Right lobe of liver (tissue), 6 donors: ENCODE results near the gene RTCA. TPM values are rescaled to one million over a fixed set of nuclear protein-coding genes. Genes with fewer than 3 reads are reported as not detected.
A peak's percentile ranks its signal among the peaks of the same experiment; 100 is the strongest.
"Not testable (repeated sequence)": the region's sequence is repeated elsewhere in the genome, so short reads cannot be mapped to it uniquely, and the experiment has no call there.

Experiments used
- ATAC-seq, 4 donors: fragments of 200-7000 bp; cut with Tn5 transposase; one replicate each; pipeline ENCODE4 v1.9.1; 2020; ENCODE audit warnings: mild to moderate bottlenecking in 4 of 4, moderate library complexity in 4 of 4
- DNase-seq, 3 donors: peaks; one replicate each; pipeline ENCODE4 v3.0.0-alpha.2; 2020
- H3K27ac ChIP-seq, 3 donors: fragments of 200-600 bp; one replicate each; pipeline ENCODE4 v1.8.0; 2022
- H3K27me3 ChIP-seq, 2 donors: fragments of 200-600 bp; one replicate each; pipeline ENCODE4 v1.8.0; 2022
- H3K36me3 ChIP-seq, 4 donors: fragments of 200-600 bp; sonication (generic) in 1 of 4; one replicate each; pipeline versions ENCODE4 v1.5.1 to v1.8.0; 2017 to 2022; ENCODE audit warnings: control low read depth in 1 of 4
- H3K4me1 ChIP-seq, 4 donors: fragments of 200-600 bp; sonication (generic) in 1 of 4; one replicate each; pipeline versions ENCODE4 v1.5.1 to v1.8.0; 2017 to 2022; ENCODE audit warnings: control low read depth in 1 of 4
- H3K4me3 ChIP-seq, 3 donors: fragments of 200-600 bp; one replicate each; pipeline ENCODE4 v1.8.0; 2022
- H3K9me3 ChIP-seq, 4 donors: fragments of 200-600 bp; sonication (generic) in 1 of 4; one replicate each; pipeline versions ENCODE4 v1.5.1 to v1.8.0; 2017 to 2022; ENCODE audit warnings: control low read depth in 1 of 4
- CTCF ChIP-seq, 4 donors: fragments of 200-600 bp in 3 of 4; fragments of 450-650 bp in 1 of 4; IDR thresholded peaks; one replicate each; pipeline versions ENCODE4 v1.5.1 to v1.8.0; 2016 to 2022; ENCODE audit warnings: antibody characterized with exemption in 4 of 4, mild to moderate bottlenecking in 2 of 4
- POLR2A ChIP-seq: fragments of 450-650 bp; IDR thresholded peaks from one replicate; pipeline ENCODE4 v1.6.1; 2017; ENCODE audit warnings: antibody characterized with exemption, mild to moderate bottlenecking
- WGBS: methylation state at CpG from one replicate; pipeline ENCODE4 v1.1.6; 2018; ENCODE audit warnings: low coverage, low lambda C conversion rate; ENCODE audit not compliant: insufficient coverage; ENCODE audit errors: missing lambda C conversion rate; 5-methylcytosine and 5-hydroxymethylcytosine counted together
- intact Hi-C, 2 donors: fragments of 100-400 bp; cut with DNase I; formaldehyde crosslinking; loops; one replicate each; pipeline versions ENCODE4 v1.11.2 to v1.14.1; 2022
- total RNA-seq, 6 experiments: library from RNA; depleted of rRNA in 2 of 6; stranded (reverse); fragments of >200 nt in 2 of 6; fragmentation: NEBNext Ultra II Directional in 3 of 6; extraction: Animal tissue kit (Norgen Biotek cat#: 25700) in 3 of 6; gene quantifications; one replicate each; pipeline versions ENCODE4 v1.1.0 to v1.2.4, GENCODE V29; 2016 to 2023
- donor health status: DM: no; HTN: yes; CAD: no.
- donor health status: DM: no; HTN: no; CAD: no.
- donor health status: DM: no; HTN: no; CAD: no.
- donor health status: DM: no; HTN: yes; CAD: no.
- donor health status: DM: no; HTN: yes; CAD: no.

Gene RTCA
- total RNA-seq, 6 experiments from 2014 or later: 12.5 to 20.1 (median 14.7) TPM

DNA sequence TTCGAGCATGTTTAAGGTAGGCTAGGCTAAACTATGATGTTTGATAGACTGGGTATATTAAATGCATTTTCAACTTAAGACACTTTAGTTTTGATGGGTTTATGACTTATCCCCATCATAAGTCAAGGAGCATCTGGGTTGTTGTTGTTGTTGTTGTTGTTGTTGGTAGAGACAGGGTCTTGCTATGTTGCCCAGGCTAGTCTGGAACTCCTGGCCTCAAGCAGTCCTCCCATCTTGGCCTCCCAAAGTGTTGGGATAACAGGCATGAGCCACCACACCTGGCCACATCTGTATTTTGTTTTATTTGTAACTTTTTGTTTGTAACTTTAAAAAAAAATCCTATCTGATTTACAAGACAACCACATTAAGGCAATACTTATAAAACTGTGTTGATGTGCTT is 33.9 kb upstream of the RTCA start:
- H3K27ac ChIP-seq: no peak overlapping the region
- H3K9me3 ChIP-seq: no peaks in the 10 kb centered on the region
- WGBS: 42% methylated on average over 1 of the region's 1 CpG
- DNase-seq (no peak), ATAC-seq (no peak)
- H3K36me3 ChIP-seq: peaks cover 0 to 38% (median 9%) of the 10 kb centered on the region in 4 donors
- H3K4me1 ChIP-seq: no peaks in the 10 kb centered on the region
- TF ChIP-seq CTCF (IDR thresholded peaks at IDR 0.05) (no peak), POLR2A (no peak)
- H3K27me3 ChIP-seq: no peaks in the 10 kb centered on the region
- no peak overlapping the region for H3K4me3 ChIP-seq
- intact Hi-C loops: no loop called here

DNA sequence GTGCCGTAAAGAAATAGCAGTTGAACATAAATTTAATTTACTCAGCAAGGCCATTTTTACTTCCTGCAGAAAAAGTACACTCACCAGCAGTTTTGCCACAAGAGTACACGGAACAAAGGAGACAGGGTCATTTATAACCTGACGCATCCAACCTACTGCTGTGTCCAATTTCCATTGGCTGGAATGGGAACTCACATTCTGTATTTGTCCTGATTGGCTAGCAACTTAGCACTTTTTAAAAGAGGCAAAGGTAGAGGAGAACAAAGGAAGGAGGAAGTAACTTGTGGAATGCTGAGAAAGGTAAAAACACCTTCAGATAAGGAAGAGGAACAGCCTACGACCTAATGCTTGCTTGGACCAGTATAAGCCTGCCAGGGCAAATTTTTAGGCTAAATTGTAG is 32.5 kb upstream of the RTCA start:
- DNase-seq, ATAC-seq, H3K4me3 ChIP-seq, H3K9me3 ChIP-seq, H3K27ac ChIP-seq, H3K27me3 ChIP-seq, H3K4me1 ChIP-seq, intact Hi-C loops: not testable (repeated sequence)
- peaks cover 0 to 27% (median 8%) of the 10 kb centered on the region in 4 donors for H3K36me3 ChIP-seq
- 82% methylated on average over 4 of the region's 4 CpGs for WGBS

DNA sequence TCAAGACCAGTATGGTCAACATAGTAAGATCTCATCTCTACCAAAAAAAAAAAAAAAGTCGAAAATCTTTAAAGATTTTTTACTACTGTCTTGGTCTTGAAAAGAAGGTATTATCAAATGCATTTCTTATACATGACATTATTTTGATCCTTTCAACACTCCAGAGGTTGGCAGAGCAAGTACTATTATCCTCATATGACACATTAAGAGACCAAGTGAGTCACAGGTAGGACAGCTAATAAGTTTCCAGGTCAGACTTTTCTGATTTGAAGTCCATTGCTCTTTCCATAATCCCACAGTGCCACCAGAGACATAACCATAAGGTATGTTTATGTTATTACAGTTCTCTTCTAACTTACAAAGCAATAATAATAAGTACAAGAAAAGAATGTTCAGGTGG is 31.6 kb upstream of the RTCA start:
- Histone ChIP-seq H3K9me3 (no peaks in the 10 kb centered on the region), H3K27me3 (no peaks in the 10 kb centered on the region), H3K4me1 (no peaks in the 10 kb centered on the region), H3K4me3 (no peak overlapping the region), H3K36me3 (peaks cover 0 to 24% (median 7%) of the 10 kb centered on the region in 4 donors), H3K27ac (no peak overlapping the region)
- intact Hi-C loops: no loop called here
- no peak for ATAC-seq
- DNase-seq: no peak
- WGBS: 80% methylated on average over 1 of the region's 1 CpG
- TF ChIP-seq POLR2A (no peak), CTCF (IDR thresholded peaks at IDR 0.05) (no peak)

DNA sequence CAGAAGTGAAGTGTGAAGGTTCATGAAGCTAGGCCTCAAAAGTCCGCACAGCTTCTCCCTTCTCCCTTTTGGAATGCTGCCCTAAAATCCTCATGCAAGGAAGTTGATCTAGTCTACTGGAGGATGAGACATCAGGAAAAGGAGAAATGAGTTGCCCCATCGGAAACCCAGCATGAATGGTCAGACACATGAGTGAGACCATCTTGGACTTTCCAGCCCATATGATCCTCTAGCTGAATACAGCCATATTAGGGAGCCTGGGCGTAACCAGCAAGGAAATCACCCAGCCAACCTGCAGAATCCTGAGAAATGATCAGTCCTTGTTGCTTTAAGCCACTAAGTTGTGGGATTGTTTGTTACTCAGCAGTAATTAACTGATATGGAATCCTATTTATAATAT is 28.9 kb upstream of the RTCA start:
- Histone ChIP-seq H3K36me3 (peaks cover 0 to 12% (median 5%) of the 10 kb centered on the region in 4 donors), H3K4me3 (no peak overlapping the region), H3K9me3 (no peaks in the 10 kb centered on the region), H3K27ac (no peak overlapping the region), H3K4me1 (peaks cover 0 to 13% (median 0%) of the 10 kb centered on the region in 4 donors), H3K27me3 (no peaks in the 10 kb centered on the region)
- TF ChIP-seq POLR2A: no peak
- 94% methylated on average over 2 of the region's 3 CpGs for WGBS
- intact Hi-C loops: no loop called here
- ATAC-seq (no peak), DNase-seq (no peak)

DNA sequence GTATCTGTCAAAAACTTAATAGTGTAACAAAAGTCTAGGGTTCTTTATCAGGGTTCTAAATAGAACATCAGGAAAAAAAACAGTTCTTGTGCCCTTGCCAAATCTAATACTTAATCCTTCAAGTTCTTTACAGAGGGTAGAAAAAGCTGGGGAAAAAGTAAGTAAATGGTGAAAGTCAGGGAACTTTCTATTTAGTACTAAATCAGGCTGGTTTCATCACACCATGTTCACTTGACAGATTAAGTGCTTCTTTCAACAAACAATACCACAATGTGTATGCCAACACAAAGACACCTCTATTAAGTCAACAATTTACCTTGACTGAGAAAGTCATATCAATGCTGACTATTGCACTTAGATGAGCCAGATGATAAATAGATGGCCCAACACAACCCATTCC is 26.1 kb upstream of the RTCA start:
- no peaks in the 10 kb centered on the region for H3K9me3 ChIP-seq
- DNase-seq (no peak), ATAC-seq (peak; percentile 46 to 87 (median 83))
- peaks cover 0 to 6% (median 2%) of the 10 kb centered on the region in 4 donors for H3K36me3 ChIP-seq
- intact Hi-C loops: no loop called here
- TF ChIP-seq CTCF (IDR thresholded peaks at IDR 0.05): no peak
- TF ChIP-seq POLR2A: no peak
- no peak overlapping the region for H3K4me3 ChIP-seq
- no peak overlapping the region for H3K27ac ChIP-seq
- H3K27me3 ChIP-seq: no peaks in the 10 kb centered on the region
- peaks cover 0 to 13% (median 0%) of the 10 kb centered on the region in 4 donors for H3K4me1 ChIP-seq

GRCh38 chr1:100240631-100241030 is 25.4 kb upstream of the RTCA start:
- Histone ChIP-seq H3K27ac (no peak overlapping the region), H3K27me3 (no peaks in the 10 kb centered on the region), H3K4me3 (no peak overlapping the region), H3K36me3 (peaks cover 0 to 4% (median 0%) of the 10 kb centered on the region in 4 donors), H3K9me3 (no peaks in the 10 kb centered on the region), H3K4me1 (peaks cover 0 to 13% (median 0%) of the 10 kb centered on the region in 4 donors)
- 82% methylated on average over 4 of the region's 4 CpGs for WGBS
- no peak for TF ChIP-seq POLR2A
- no peak for TF ChIP-seq CTCF (IDR thresholded peaks at IDR 0.05)
- ATAC-seq (no peak), DNase-seq (no peak)
- intact Hi-C loops: no loop called here
